PC-3 (cell line): ENCODE data around the gene ARSB.

Experiments used
- CTCF ChIP-seq: fragments of 300-600 bp; sonication (generic); conservative IDR thresholded peaks from 2 replicates; pipeline ENCODE4 v1.5.1; 2017; ENCODE audit warnings: antibody characterized with exemption, low read depth, mild to moderate bottlenecking, low read length
- EZH2 ChIP-seq: fragments of 300-600 bp; sonication (generic); IDR thresholded peaks from one replicate; pipeline ENCODE4 v1.6.1; 2017; ENCODE audit warnings: antibody characterized with exemption, mild to moderate bottlenecking, low read length; ENCODE audit not compliant: unreplicated experiment
- EZH2phosphoT487 ChIP-seq: fragments of 300-600 bp; sonication (generic); IDR thresholded peaks from 2 replicates; pipeline ENCODE4 v1.6.1; 2018; ENCODE audit warnings: mild to moderate bottlenecking, antibody characterized with exemption, low read length, borderline replicate concordance

DNA sequence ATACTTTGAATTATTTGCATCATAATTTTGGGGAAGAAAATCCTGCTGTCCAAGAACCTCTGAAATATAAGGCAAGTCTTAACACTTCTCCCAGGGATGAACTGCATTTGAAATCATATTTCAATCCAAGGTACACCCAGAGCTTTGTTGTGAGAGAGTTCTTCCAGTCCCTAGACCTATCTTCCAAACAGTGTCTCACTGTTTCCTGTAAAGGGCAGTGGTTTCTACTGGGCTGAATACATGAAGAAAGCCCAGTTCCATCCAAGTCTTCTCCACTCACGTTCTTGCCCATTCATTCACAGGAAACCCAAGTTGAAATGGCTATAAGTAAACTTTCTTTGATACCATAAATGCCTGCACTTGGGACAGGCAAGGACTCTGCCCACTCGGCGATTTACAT is 228.3 kb downstream of the ARSB start:
- TF ChIP-seq CTCF (no peak), EZH2 (no peak), EZH2phosphoT487 (no peak)
